ENCODE data around the gene ARL6IP6. TPM values are rescaled to one million over a fixed set of nuclear protein-coding genes. Genes with fewer than 3 reads are reported as not detected.
"Not testable (repeated sequence)": the region's sequence is repeated elsewhere in the genome, so short reads cannot be mapped to it uniquely, and the experiment has no call there.

Gene ARL6IP6
- total and polyA plus RNA-seq, 2 experiments from 2014 or later, result 30.9 to 33.6 TPM

DNA sequence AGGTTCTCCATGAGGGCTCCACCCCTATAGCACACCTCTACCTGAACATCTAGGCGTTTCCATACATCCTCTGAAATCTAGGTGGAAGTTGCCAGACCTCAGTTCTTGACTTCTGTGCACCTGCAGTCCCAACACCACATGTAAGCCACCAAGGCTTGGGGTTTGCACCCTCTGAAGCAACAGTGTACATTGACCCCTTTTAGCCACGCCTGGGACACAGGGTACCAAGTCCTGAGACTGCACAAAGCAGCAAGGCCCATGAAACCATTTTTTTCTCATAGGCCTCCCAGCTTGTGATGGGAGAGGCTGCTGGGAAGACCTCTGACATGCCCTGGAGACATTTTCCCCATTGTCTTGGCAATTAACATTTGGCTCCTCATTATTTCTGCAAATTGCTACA is 20.0 kb downstream of the ARL6IP6 start:
- H3K27ac ChIP-seq, result no peak overlapping the region
- 0 out of 2 replicates have a peak, but pooled peaks cover 5% of the 10 kb centered on the region for H4K20me1 ChIP-seq (ENCODE audit: insufficient read depth)
- TF ChIP-seq EZH2phosphoT487 (IDR thresholded peaks at IDR 0.05; ENCODE audit: insufficient read depth, low read depth) (no peak), EZH2 (IDR thresholded peaks at IDR 0.05; ENCODE audit: insufficient read depth, poor library complexity, severe bottlenecking) (no peak)
- H3K9ac ChIP-seq, result no peak overlapping the region
- H3K4me3 ChIP-seq, result no peak overlapping the region
- H3K9me3 ChIP-seq (ENCODE audit: low read depth), result no peaks in the 10 kb centered on the region
- H3K4me1 ChIP-seq (ENCODE audit: insufficient read depth), result no peaks in the 10 kb centered on the region
- peaks cover 9% of the 10 kb centered on the region; the same call in 1 of the 2 replicates for H3K36me3 ChIP-seq (ENCODE audit: low read depth)
- no peaks in the 10 kb centered on the region for H3F3A ChIP-seq (ENCODE audit: insufficient read depth)
- H3K79me2 ChIP-seq (ENCODE audit: insufficient read depth), result peaks cover 10% of the 10 kb centered on the region
- WGBS, 2 experiments (ENCODE audit: low coverage in 1 of 2, low lambda C conversion rate in 2 of 2, missing lambda C conversion rate in 2 of 2), result 97 to 100% methylated on average over 2 of the region's 2 CpGs
- no peaks in the 10 kb centered on the region for H3K27me3 ChIP-seq (replicated peaks; ENCODE audit: insufficient read depth)
- H2AFZ ChIP-seq, result no peak overlapping the region
- H3K4me2 ChIP-seq (ENCODE audit: unreplicated experiment), result no peak overlapping the region
- no peak for DNase-seq
- in situ Hi-C loops (cut with MboI), result loop anchor here (25.0 kb wide), 1 partner anchor 774 kb away; no protein-coding TSS in a partner anchor
- no peaks in the 10 kb centered on the region for H3K9me2 ChIP-seq (ENCODE audit: insufficient read depth)

DNA sequence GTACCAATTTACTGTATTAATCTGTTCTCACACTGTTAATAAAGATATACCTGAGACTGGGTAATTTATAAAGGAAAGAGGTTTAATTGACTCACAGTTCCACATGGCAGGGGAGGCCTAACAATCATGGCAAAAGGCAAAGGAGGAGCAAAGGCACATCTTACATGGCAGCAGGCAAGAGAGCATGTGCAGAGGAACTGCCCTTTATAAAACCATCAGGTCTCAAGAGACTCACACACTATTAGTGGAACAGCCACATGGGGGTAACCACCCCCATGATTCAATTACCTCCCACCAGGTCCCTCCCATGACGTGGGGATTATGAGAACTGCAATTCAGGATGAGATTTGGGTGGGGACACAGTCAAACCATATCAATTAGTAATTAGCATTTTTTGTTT is 21.3 kb downstream of the ARL6IP6 start:
- not testable (repeated sequence) for H2AFZ ChIP-seq; H3K4me2 ChIP-seq (ENCODE audit: unreplicated experiment); H3K9me3 ChIP-seq (ENCODE audit: low read depth); H3K36me3 ChIP-seq (ENCODE audit: low read depth); H3K9me2 ChIP-seq (ENCODE audit: insufficient read depth); H3K4me3 ChIP-seq; DNase-seq; H3K27ac ChIP-seq; H3K27me3 ChIP-seq (replicated peaks; ENCODE audit: insufficient read depth); H3F3A ChIP-seq (ENCODE audit: insufficient read depth); H3K9ac ChIP-seq; H3K79me2 ChIP-seq (ENCODE audit: insufficient read depth); H4K20me1 ChIP-seq (ENCODE audit: insufficient read depth); H3K4me1 ChIP-seq (ENCODE audit: insufficient read depth)
- WGBS, 2 experiments (ENCODE audit: low coverage in 1 of 2, low lambda C conversion rate in 2 of 2, missing lambda C conversion rate in 2 of 2), result 47 to 69% methylated on average over 1 of the region's 1 CpG
- in situ Hi-C loops (cut with MboI), result loop anchor here (25.0 kb wide), 1 partner anchor 773 kb away; no protein-coding TSS in a partner anchor

DNA sequence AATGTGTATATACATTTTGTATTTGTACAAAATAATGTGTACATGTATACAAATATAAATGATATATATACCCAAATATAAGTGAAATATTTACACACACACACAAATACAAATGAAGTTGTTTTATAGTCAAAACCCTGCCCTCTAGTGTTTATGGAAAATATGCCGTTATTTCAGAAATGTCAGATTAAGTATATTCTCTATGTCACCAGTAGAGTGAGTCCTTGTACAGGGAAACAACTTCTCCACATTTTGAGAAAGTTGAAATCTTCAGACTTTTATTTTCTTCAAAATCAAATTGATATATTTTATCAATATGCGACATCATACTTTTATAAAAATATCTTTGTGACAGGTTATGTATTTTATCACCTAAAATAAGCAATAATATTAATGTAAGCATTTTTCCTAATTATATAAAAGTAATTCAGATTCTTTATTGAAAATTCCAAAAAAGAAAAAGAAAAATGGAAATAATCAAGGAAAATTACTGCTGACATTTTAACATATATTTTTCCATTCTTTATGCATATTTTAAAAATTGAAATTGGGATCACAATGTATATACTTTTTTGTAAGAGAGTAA is 22.4 kb downstream of the ARL6IP6 start:
- peaks cover 7% of the 10 kb centered on the region; the same call in 1 of the 2 replicates for H3K36me3 ChIP-seq (ENCODE audit: low read depth)

DNA sequence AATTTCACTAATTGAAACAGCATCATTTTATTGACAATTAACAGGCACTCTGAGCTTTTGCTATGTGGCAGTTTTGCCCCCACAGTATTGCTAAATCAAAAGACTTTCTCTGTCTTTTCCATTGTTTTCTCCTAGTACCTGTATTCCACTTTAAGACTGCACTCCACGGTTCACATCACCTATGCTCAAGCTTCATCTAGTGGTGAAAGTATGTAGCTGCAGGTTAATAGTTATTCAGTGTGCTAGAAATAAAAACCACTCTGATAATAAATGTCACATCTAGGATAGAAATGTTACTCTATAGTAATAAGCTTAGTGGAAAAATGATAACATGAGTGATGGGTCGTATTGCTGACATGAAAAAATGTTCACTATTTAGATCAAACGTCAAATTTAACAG is 24.6 kb downstream of the ARL6IP6 start:
- WGBS, 2 experiments (ENCODE audit: low coverage in 1 of 2, low lambda C conversion rate in 2 of 2, missing lambda C conversion rate in 2 of 2), result 80 to 82% methylated on average over 3 of the region's 3 CpGs
- H3K9ac ChIP-seq, result no peak overlapping the region
- DNase-seq, result peak; percentile 23
- H2AFZ ChIP-seq, result no peak overlapping the region
- TF ChIP-seq EZH2 (IDR thresholded peaks at IDR 0.05; ENCODE audit: insufficient read depth, poor library complexity, severe bottlenecking) (no peak), EZH2phosphoT487 (IDR thresholded peaks at IDR 0.05; ENCODE audit: insufficient read depth, low read depth) (no peak)
- H3K9me3 ChIP-seq (ENCODE audit: low read depth), result no peaks in the 10 kb centered on the region
- no peaks in the 10 kb centered on the region for H3K4me1 ChIP-seq (ENCODE audit: insufficient read depth)
- H3K27ac ChIP-seq, result no peak overlapping the region
- H3K9me2 ChIP-seq (ENCODE audit: insufficient read depth), result no peaks in the 10 kb centered on the region
- H3F3A ChIP-seq (ENCODE audit: insufficient read depth), result no peaks in the 10 kb centered on the region
- H4K20me1 ChIP-seq (ENCODE audit: insufficient read depth), result no peaks in the 10 kb centered on the region
- H3K4me2 ChIP-seq (ENCODE audit: unreplicated experiment), result no peak overlapping the region
- peaks cover 9% of the 10 kb centered on the region; the same call in 1 of the 2 replicates for H3K79me2 ChIP-seq (ENCODE audit: insufficient read depth)
- H3K27me3 ChIP-seq (replicated peaks; ENCODE audit: insufficient read depth), result no peaks in the 10 kb centered on the region
- no peak overlapping the region for H3K4me3 ChIP-seq
- H3K36me3 ChIP-seq (ENCODE audit: low read depth), result no peaks in the 10 kb centered on the region
- in situ Hi-C loops (cut with MboI), result loop anchor here (25.0 kb wide), 1 partner anchor 769 kb away; no protein-coding TSS in a partner anchor

More for the DNA sequence above, 22.4 kb downstream of the ARL6IP6 start:
- Histone ChIP-seq H3K9me2 (ENCODE audit: insufficient read depth) (no peaks in the 10 kb centered on the region), H4K20me1 (ENCODE audit: insufficient read depth) (no peaks in the 10 kb centered on the region), H3K4me3 (no peak overlapping the region), H3K4me2 (ENCODE audit: unreplicated experiment) (no peak overlapping the region), H3F3A (ENCODE audit: insufficient read depth) (no peaks in the 10 kb centered on the region), H3K27me3 (replicated peaks; ENCODE audit: insufficient read depth) (no peaks in the 10 kb centered on the region), H3K9me3 (ENCODE audit: low read depth) (no peaks in the 10 kb centered on the region), H2AFZ (no peak overlapping the region), H3K27ac (no peak overlapping the region), H3K9ac (no peak overlapping the region), H3K79me2 (ENCODE audit: insufficient read depth) (0 out of 2 replicates have a peak, but pooled peaks cover 9% of the 10 kb centered on the region), H3K4me1 (ENCODE audit: insufficient read depth) (no peaks in the 10 kb centered on the region)
- WGBS, 2 experiments (ENCODE audit: low coverage in 1 of 2, low lambda C conversion rate in 2 of 2, missing lambda C conversion rate in 2 of 2), result 7 to 12% methylated on average over 2 of the region's 2 CpGs
- DNase-seq, result peak; percentile 77
- in situ Hi-C loops (cut with MboI), result loop anchor here (25.0 kb wide), 1 partner anchor 771 kb away; no protein-coding TSS in a partner anchor
- no peak for TF ChIP-seq EZH2phosphoT487 (IDR thresholded peaks at IDR 0.05; ENCODE audit: insufficient read depth, low read depth)
- TF ChIP-seq EZH2 (IDR thresholded peaks at IDR 0.05; ENCODE audit: insufficient read depth, poor library complexity, severe bottlenecking), result no peak

DNA sequence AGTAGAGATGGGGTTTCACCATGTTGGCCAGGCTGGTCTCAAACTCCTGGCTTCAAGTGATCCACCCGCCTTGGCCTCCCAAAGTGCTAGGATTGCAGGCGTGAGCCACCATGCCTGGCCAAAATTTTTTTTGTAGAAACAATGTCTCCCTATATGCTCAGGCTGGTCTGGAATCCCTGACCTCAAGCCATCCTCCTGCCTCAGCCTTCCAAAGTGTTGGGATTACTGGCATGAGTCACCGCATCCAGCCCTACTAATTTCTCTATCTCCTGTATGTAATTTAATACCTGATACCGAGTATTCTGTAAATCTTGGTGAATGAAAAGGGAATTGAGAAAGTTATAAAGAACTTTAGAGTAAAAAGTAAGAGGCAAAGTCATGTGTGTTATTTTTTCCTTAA is 29.3 kb downstream of the ARL6IP6 start:
- not testable (repeated sequence) for H3K36me3 ChIP-seq (ENCODE audit: low read depth); H2AFZ ChIP-seq; H3K9ac ChIP-seq; H3K27ac ChIP-seq; H3K9me2 ChIP-seq (ENCODE audit: insufficient read depth); H4K20me1 ChIP-seq (ENCODE audit: insufficient read depth); H3K4me1 ChIP-seq (ENCODE audit: insufficient read depth); H3K79me2 ChIP-seq (ENCODE audit: insufficient read depth); H3K4me2 ChIP-seq (ENCODE audit: unreplicated experiment); H3K27me3 ChIP-seq (replicated peaks; ENCODE audit: insufficient read depth); H3K9me3 ChIP-seq (ENCODE audit: low read depth); DNase-seq; H3K4me3 ChIP-seq; H3F3A ChIP-seq (ENCODE audit: insufficient read depth)
- 81 to 82% methylated on average over 3 to 4 of the region's 4 CpGs for WGBS, 2 experiments (ENCODE audit: low coverage in 1 of 2, low lambda C conversion rate in 2 of 2, missing lambda C conversion rate in 2 of 2)
- in situ Hi-C loops (cut with MboI), result loop anchor here (25.0 kb wide), 1 partner anchor 765 kb away; no protein-coding TSS in a partner anchor
